Measurements from ENCODE around the gene NSMF. TPM values are rescaled to one million over a fixed set of nuclear protein-coding genes. Genes with fewer than 3 reads are reported as not detected.
A peak's percentile ranks its signal among the peaks of the same experiment; 100 is the strongest.

Gene NSMF
- total RNA-seq, 2 experiments from 2014 or later = 104 to 109 TPM

DNA sequence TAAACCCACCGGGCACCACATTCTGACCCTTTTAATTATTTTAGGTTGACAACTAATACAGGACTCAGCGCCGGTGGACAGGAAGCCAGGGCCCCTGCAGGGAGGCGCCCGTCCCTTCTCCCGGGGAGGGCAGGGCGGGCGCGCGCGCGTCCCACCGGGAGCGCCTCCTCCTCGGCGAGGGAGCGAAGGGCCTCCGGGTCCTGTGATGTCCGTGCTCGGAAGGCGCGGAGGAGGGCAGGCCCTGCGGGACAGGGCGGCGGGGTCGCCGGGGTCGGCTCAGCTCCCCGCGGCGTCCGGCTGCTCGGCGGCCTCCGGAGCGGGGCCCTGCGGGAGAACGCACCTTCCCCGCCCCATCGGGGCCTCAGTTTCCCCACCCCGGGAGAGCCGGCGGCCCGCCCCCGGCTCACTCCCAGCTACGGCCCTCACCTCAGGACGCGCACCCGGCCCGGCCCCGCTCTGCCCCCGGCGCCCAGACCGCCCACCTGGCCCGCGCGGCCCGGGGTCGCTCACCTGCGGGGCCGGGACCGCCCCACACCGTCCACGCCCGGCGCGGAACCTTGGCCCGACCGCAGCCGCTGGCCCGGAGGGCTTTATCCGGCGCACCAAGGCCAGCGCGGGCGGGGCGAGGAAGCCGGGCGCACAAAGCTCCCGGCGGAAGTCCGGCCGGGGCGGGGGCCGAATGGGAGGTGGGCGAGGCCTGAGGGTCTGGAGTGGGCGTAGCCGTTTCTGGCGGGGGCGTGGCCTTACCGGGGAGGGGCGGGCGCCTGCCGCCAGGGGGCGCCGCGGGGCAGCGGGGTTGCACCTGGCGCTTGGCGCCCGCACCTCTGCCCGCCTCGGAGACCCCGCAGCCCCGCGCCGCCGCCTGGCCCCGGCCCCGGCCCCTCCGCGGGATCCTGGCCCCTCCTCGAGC lies 36.3 kb downstream of the NSMF start, which contains the start of the genes EXD3 and NOXA1:
Gene EXD3 (minus strand): TSS at position 559 of the 910 bp plus-strand sequence. CDS start 27,805 bp downstream, outside the sequence.
Gene NOXA1 (plus strand): TSS at position 790 of the 910 bp plus-strand sequence. CDS start 137 bp downstream, outside the sequence.
- Histone ChIP-seq H3K27ac (ENCODE audit: low read depth in 1 of 2, low read length in 2 of 2) (no peak within 1 kb of the TSS), H3K4me3 (ENCODE audit: low read length) (peak within 1 kb of the TSS; percentile 65), H3K9me3 (ENCODE audit: control insufficient read depth in 1 of 2, insufficient read depth in 1 of 2, low read length in 2 of 2) (no peaks in the 10 kb centered on the region), H3K36me3 (ENCODE audit: insufficient read depth, low read length) (no peaks in the 10 kb centered on the region), H3K4me1 (ENCODE audit: insufficient read depth, low read length) (peaks cover 19% of the 10 kb centered on the region), H3K27me3 (ENCODE audit: control insufficient read depth in 1 of 2, insufficient read depth in 2 of 2, low read length in 2 of 2) (no peaks in the 10 kb centered on the region)
- CTCF ChIA-PET = interaction anchor here (0.5 to 2.3 kb wide), 8 partner anchors 14 to 781 kb away, joined by 3 to 12 read pairs (median 3); partner anchors contain the start of genes MRPL41 and NSMF
- no peaks in the 10 kb centered on the region for H3K36me3 Mint-ChIP-seq (ENCODE audit: low read depth)
- peak; percentile 89 for ATAC-seq (ENCODE audit: poor library complexity)
- POLR2A ChIA-PET = interaction anchor here (0.6 to 2.9 kb wide), 19 partner anchors 9 to 336 kb away, joined by 3 to 18 read pairs (median 5); partner anchors contain the start of genes MAN1B1, MRPL41, NELFB and NRARP
- intact Hi-C loops (cut with DNase I, micrococcal nuclease) = loop anchor here (1.0 to 5.0 kb wide), 6 partner anchors 22 to 184 kb away; partner anchors contain the start of genes ARRDC1 (in 1 of the 2), DPH7 (in 1 of the 2), NELFB (in 1 of the 2) and NSMF (in 1 of the 2)
- peak; percentile 91 to 97 (median 94) for DNase-seq
- peak within 1 kb of the TSS; percentile 91 for H3K4me3 Mint-ChIP-seq
- H3K27me3 Mint-ChIP-seq = no peaks in the 10 kb centered on the region
- H3K27ac Mint-ChIP-seq = peak within 1 kb of the TSS; percentile 69
- peaks cover 18% of the 10 kb centered on the region for H3K4me1 Mint-ChIP-seq (ENCODE audit: low read depth)
- H3K9me3 Mint-ChIP-seq = no peaks in the 10 kb centered on the region
- TF ChIP-seq, protein P1, sequence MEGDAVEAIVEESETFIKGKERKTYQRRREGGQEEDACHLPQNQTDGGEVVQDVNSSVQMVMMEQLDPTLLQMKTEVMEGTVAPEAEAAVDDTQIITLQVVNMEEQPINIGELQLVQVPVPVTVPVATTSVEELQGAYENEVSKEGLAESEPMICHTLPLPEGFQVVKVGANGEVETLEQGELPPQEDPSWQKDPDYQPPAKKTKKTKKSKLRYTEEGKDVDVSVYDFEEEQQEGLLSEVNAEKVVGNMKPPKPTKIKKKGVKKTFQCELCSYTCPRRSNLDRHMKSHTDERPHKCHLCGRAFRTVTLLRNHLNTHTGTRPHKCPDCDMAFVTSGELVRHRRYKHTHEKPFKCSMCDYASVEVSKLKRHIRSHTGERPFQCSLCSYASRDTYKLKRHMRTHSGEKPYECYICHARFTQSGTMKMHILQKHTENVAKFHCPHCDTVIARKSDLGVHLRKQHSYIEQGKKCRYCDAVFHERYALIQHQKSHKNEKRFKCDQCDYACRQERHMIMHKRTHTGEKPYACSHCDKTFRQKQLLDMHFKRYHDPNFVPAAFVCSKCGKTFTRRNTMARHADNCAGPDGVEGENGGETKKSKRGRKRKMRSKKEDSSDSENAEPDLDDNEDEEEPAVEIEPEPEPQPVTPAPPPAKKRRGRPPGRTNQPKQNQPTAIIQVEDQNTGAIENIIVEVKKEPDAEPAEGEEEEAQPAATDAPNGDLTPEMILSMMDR (IDR thresholded peaks at IDR 0.05) = no peak

DNA sequence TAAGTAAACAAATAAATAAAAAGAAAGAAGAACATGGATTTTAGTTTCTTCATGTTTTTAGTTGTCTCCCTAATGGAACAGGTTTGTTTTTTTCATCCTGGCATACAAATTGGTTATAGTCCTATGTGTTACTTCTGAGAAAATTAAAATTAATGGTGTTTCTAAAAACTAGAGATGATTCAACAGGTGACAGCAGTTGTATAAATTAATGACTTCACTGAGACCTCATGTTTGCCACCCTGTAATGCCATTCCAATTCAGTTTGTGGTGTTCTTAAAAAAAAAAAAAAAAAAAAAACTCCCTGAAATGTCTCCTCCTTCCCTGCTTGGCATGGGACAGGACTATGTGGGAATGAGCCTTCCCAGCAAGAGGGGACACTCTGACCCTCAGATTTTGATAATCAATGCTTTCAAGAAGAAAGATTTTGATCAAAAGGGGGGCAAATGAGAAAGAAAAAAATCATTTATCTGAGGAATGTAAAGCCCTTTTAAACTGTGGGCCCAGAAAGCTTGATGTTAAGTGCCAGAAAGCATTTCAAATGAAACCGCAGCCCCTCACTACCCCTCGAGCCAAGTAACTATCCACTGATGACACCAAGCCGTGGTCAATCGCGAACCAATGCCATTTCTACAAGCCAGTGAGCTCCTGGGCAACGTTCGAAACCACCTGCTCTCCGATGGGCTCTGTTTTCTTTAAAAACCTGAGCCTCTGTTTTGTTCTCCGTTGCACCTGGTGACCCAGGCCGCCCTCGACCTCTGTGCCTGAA lies 37.1 kb downstream of the NSMF start:
- H3K36me3 ChIP-seq (ENCODE audit: insufficient read depth, low read length) = no peaks in the 10 kb centered on the region
- intact Hi-C loops (cut with DNase I, micrococcal nuclease) = loop anchor here (2.0 to 5.0 kb wide), 4 partner anchors 37 to 185 kb away; partner anchors contain the start of genes ARRDC1 (in 1 of the 2), DPH7 (in 1 of the 2) and NSMF (in 1 of the 2)
- Mint-ChIP-seq H3K36me3 (ENCODE audit: low read depth) (no peaks in the 10 kb centered on the region), H3K9me3 (no peaks in the 10 kb centered on the region), H3K27ac (peak overlapping the region; percentile 69), H3K27me3 (no peaks in the 10 kb centered on the region), H3K4me3 (peak overlapping the region; percentile 91), H3K4me1 (ENCODE audit: low read depth) (peaks cover 18% of the 10 kb centered on the region)
- DNase-seq = no peak
- H3K4me1 ChIP-seq (ENCODE audit: insufficient read depth, low read length) = peaks cover 19% of the 10 kb centered on the region
- POLR2A ChIA-PET = interaction anchor here (1.1 to 2.9 kb wide), 11 partner anchors 10 to 335 kb away, joined by 3 to 18 read pairs (median 7); partner anchors contain the start of genes MAN1B1, NELFB, NRARP and NSMF
- H3K27me3 ChIP-seq (ENCODE audit: control insufficient read depth in 1 of 2, insufficient read depth in 2 of 2, low read length in 2 of 2) = no peaks in the 10 kb centered on the region
- peak overlapping the region; percentile 65 for H3K4me3 ChIP-seq (ENCODE audit: low read length)
- CTCF ChIA-PET = interaction anchor here (1.0 to 2.3 kb wide), 2 partner anchors 23 to 130 kb away, joined by 3 to 12 read pairs; partner anchors contain the start of gene MRPL41
- no peak for ATAC-seq (ENCODE audit: poor library complexity)
- no peaks in the 10 kb centered on the region for H3K9me3 ChIP-seq (ENCODE audit: control insufficient read depth in 1 of 2, insufficient read depth in 1 of 2, low read length in 2 of 2)
- no peak overlapping the region for H3K27ac ChIP-seq (ENCODE audit: low read depth in 1 of 2, low read length in 2 of 2)
- TF ChIP-seq, protein P1 (IDR thresholded peaks at IDR 0.05) = no peak
